Body of pancreas (tissue), 4 donors: Measurements from ENCODE around the gene RNF113B.

Experiments
- CTCF ChIP-seq, 7 experiments: fragments of 450-650 bp in 4 of 7; fragments of 200-600 bp in 3 of 7; sonication (generic) in 3 of 7; IDR thresholded peaks; one replicate each; pipeline ENCODE4 v1.5.1; 2016 to 2019; ENCODE audit warnings: antibody characterized with exemption in 7 of 7
- POLR2A ChIP-seq, 3 donors: fragments of 450-650 bp; IDR thresholded peaks; one replicate each; pipeline ENCODE4 v1.6.1; 2016; ENCODE audit warnings: antibody characterized with exemption in 3 of 3, mild to moderate bottlenecking in 2 of 3

- TF ChIP-seq CTCF (IDR thresholded peaks at IDR 0.05) (no peak), POLR2A (IDR thresholded peaks at IDR 0.05) (no peak)
Measured at GRCh38 chr13:98187155-98187964, 10.3 kb upstream of the RNF113B start.
